Measurements from ENCODE around the gene SLC22A7.

The SLC22A7 gene

GRCh38 chr6:43297644-43298564 lies at the start of gene SLC22A7:
Gene SLC22A7, plus strand, starts transcription at chr6:43298260. Its CDS starts 99 bp downstream, at chr6:43298359.
- ChIA-PET CTCF (interaction anchor here (1.3 to 1.9 kb wide), 2 partner anchors 11 to 36 kb away, joined by 3 to 14 read pairs; no protein-coding TSS in a partner anchor), POLR2A (no interaction called here)
- no peak for DNase-seq (ENCODE audit: extremely low spot score)
- TF ChIP-seq SP1 (IDR thresholded peaks at IDR 0.05) (no peak), HDGF (IDR thresholded peaks at IDR 0.05; ENCODE audit: borderline replicate concordance) (no peak), TARDBP (IDR thresholded peaks at IDR 0.05) (no peak), ELF4 (IDR thresholded peaks at IDR 0.05) (no peak), NFRKB (IDR thresholded peaks at IDR 0.05) (no peak), ZNF384 (IDR thresholded peaks at IDR 0.05) (no peak), FOXM1 (IDR thresholded peaks at IDR 0.05; ENCODE audit: borderline replicate concordance) (no peak), L3MBTL2 (conservative IDR thresholded peaks at IDR 0.05) (no peak), SUZ12 (IDR thresholded peaks at IDR 0.05) (no peak), LEF1 (IDR thresholded peaks at IDR 0.05; ENCODE audit: borderline replicate concordance) (no peak), BHLHE40 (IDR thresholded peaks at IDR 0.05; ENCODE audit: borderline replicate concordance) (no peak), CTBP1 (IDR thresholded peaks at IDR 0.05; ENCODE audit: borderline replicate concordance) (no peak), FOXK2 (IDR thresholded peaks at IDR 0.05) (no peak), PKNOX1 (IDR thresholded peaks at IDR 0.05) (no peak), ARNT (IDR thresholded peaks at IDR 0.05) (no peak), FOXA1 (IDR thresholded peaks at IDR 0.05) (no peak)

GRCh38 chr6:43248791-43249190 lies 49.3 kb upstream of the SLC22A7 start:
- no peak for TF ChIP-seq LEF1 (IDR thresholded peaks at IDR 0.05; ENCODE audit: borderline replicate concordance)
- TF ChIP-seq FOXM1 (IDR thresholded peaks at IDR 0.05; ENCODE audit: borderline replicate concordance), result no peak
- TF ChIP-seq PKNOX1 (IDR thresholded peaks at IDR 0.05), result no peak
- TF ChIP-seq HDGF (IDR thresholded peaks at IDR 0.05; ENCODE audit: borderline replicate concordance), result no peak
- TF ChIP-seq L3MBTL2 (conservative IDR thresholded peaks at IDR 0.05), result no peak
- TF ChIP-seq TARDBP (IDR thresholded peaks at IDR 0.05), result no peak
- no peak for TF ChIP-seq ELF4 (IDR thresholded peaks at IDR 0.05)
- no peak for TF ChIP-seq SUZ12 (IDR thresholded peaks at IDR 0.05)
- no peak for TF ChIP-seq ARNT (IDR thresholded peaks at IDR 0.05)
- TF ChIP-seq CTBP1 (IDR thresholded peaks at IDR 0.05; ENCODE audit: borderline replicate concordance), result no peak
- no peak for TF ChIP-seq NFRKB (IDR thresholded peaks at IDR 0.05)
- no peak for TF ChIP-seq ZNF384 (IDR thresholded peaks at IDR 0.05)
- no peak for TF ChIP-seq FOXA1 (IDR thresholded peaks at IDR 0.05)
- TF ChIP-seq FOXK2 (IDR thresholded peaks at IDR 0.05), result no peak
- no peak for TF ChIP-seq BHLHE40 (IDR thresholded peaks at IDR 0.05; ENCODE audit: borderline replicate concordance)
- no peak for TF ChIP-seq SP1 (IDR thresholded peaks at IDR 0.05)
- POLR2A ChIA-PET, result interaction anchor here (0.9 kb wide), 1 partner anchor 74 kb away, joined by 3 read pairs; no protein-coding TSS in a partner anchor
- CTCF ChIA-PET, result no interaction called here

GRCh38 chr6:43250992-43251373 lies 47.1 kb upstream of the SLC22A7 start:
- no peak for DNase-seq (ENCODE audit: extremely low spot score)
- POLR2A ChIA-PET, result interaction anchor here (0.8 to 1.2 kb wide), 3 partner anchors 11 to 28 kb away, joined by 3 to 4 read pairs (median 3); no protein-coding TSS in a partner anchor
- CTCF ChIA-PET, result interaction anchor here (0.8 to 1.2 kb wide), 3 partner anchors 10 to 22 kb away, joined by 4 to 5 read pairs (median 4); partner anchors contain the start of gene DNPH1
- no peak for TF ChIP-seq HDGF (IDR thresholded peaks at IDR 0.05; ENCODE audit: borderline replicate concordance)
- no peak for TF ChIP-seq SUZ12 (IDR thresholded peaks at IDR 0.05)
- TF ChIP-seq BHLHE40 (IDR thresholded peaks at IDR 0.05; ENCODE audit: borderline replicate concordance), result no peak
- no peak for TF ChIP-seq ARNT (IDR thresholded peaks at IDR 0.05)
- TF ChIP-seq PKNOX1 (IDR thresholded peaks at IDR 0.05), result peak; percentile 92

More at GRCh38 chr6:43248791-43249190, 49.3 kb upstream of the SLC22A7 start:
- no peak for DNase-seq (ENCODE audit: extremely low spot score)

- ChIA-PET POLR2A (interaction anchor here (1.3 kb wide), 2 partner anchors 24 to 71 kb away, joined by 3 read pairs; partner anchors contain the start of genes CUL9 and DNPH1), CTCF (interaction anchor here (0.9 to 1.7 kb wide), 2 partner anchors 10 to 25 kb away, joined by 4 to 6 read pairs; partner anchors contain the start of gene DNPH1)
- TF ChIP-seq FOXM1 (IDR thresholded peaks at IDR 0.05; ENCODE audit: borderline replicate concordance), result no peak
- no peak for TF ChIP-seq NFRKB (IDR thresholded peaks at IDR 0.05)
- TF ChIP-seq ARNT (IDR thresholded peaks at IDR 0.05), result no peak
- no peak for TF ChIP-seq FOXA1 (IDR thresholded peaks at IDR 0.05)
- TF ChIP-seq CTBP1 (IDR thresholded peaks at IDR 0.05; ENCODE audit: borderline replicate concordance), result no peak
- TF ChIP-seq TARDBP (IDR thresholded peaks at IDR 0.05), result no peak
- TF ChIP-seq BHLHE40 (IDR thresholded peaks at IDR 0.05; ENCODE audit: borderline replicate concordance), result no peak
- TF ChIP-seq SP1 (IDR thresholded peaks at IDR 0.05), result no peak
- TF ChIP-seq FOXK2 (IDR thresholded peaks at IDR 0.05), result no peak
- no peak for TF ChIP-seq HDGF (IDR thresholded peaks at IDR 0.05; ENCODE audit: borderline replicate concordance)
- no peak for TF ChIP-seq SUZ12 (IDR thresholded peaks at IDR 0.05)
- no peak for TF ChIP-seq ZNF384 (IDR thresholded peaks at IDR 0.05)
- no peak for TF ChIP-seq ELF4 (IDR thresholded peaks at IDR 0.05)
- TF ChIP-seq LEF1 (IDR thresholded peaks at IDR 0.05; ENCODE audit: borderline replicate concordance), result no peak
- TF ChIP-seq L3MBTL2 (conservative IDR thresholded peaks at IDR 0.05), result no peak
- DNase-seq (ENCODE audit: extremely low spot score), result no peak
Observed at GRCh38 chr6:43253401-43253800, 44.7 kb upstream of the SLC22A7 start.

GRCh38 chr6:43254138-43254817 lies 43.8 kb upstream of the SLC22A7 start:
- TF ChIP-seq BHLHE40 (IDR thresholded peaks at IDR 0.05; ENCODE audit: borderline replicate concordance) (no peak), ELF4 (IDR thresholded peaks at IDR 0.05) (no peak), SP1 (IDR thresholded peaks at IDR 0.05) (no peak), SUZ12 (IDR thresholded peaks at IDR 0.05) (no peak), FOXM1 (IDR thresholded peaks at IDR 0.05; ENCODE audit: borderline replicate concordance) (no peak), ZNF384 (IDR thresholded peaks at IDR 0.05) (no peak), NFRKB (IDR thresholded peaks at IDR 0.05) (no peak), HDGF (IDR thresholded peaks at IDR 0.05; ENCODE audit: borderline replicate concordance) (no peak), L3MBTL2 (conservative IDR thresholded peaks at IDR 0.05) (no peak)
- ChIA-PET POLR2A (interaction anchor here (1.3 kb wide), 1 partner anchor 25 kb away, joined by 3 read pairs; the partner anchor contains the start of gene DNPH1), CTCF (interaction anchor here (0.6 to 1.7 kb wide), 2 partner anchors 9 to 63 kb away, joined by 4 read pairs; no protein-coding TSS in a partner anchor)
- DNase-seq (ENCODE audit: extremely low spot score), result no peak
